ENCODE data around the gene KRTAP10-6.
"Not testable (repeated sequence)": the region's sequence is repeated elsewhere in the genome, so short reads cannot be mapped to it uniquely, and the experiment has no call there.

KRTAP10-6 gene

DNA sequence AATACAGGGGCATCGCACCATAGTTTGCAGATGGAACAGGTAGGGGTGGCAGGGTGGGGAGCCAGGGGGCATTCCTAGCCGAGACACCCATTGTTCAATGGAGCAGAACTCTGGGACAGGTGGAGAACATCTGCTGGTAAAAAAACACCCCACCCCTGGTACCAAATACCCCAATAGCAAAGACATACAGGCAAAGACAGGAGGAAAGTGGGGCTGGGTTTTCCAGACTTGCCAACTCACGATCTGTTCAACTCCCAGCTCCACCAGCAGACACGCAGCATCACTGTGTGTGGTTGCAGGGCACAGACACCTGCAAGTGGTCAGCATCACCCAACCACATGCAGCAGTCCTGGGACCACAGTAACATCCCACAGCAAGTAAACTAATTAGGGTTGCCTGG lies 19.2 kb upstream of the KRTAP10-6 start:
- H3K4me3 ChIP-seq (ENCODE audit: low read depth, low read length) = no peak overlapping the region
- DNase-seq (ENCODE audit: low read depth) = no peak
- no peak for TF ChIP-seq MYC (IDR thresholded peaks at IDR 0.05; ENCODE audit: low read depth, low read length)
- TF ChIP-seq, protein P1, sequence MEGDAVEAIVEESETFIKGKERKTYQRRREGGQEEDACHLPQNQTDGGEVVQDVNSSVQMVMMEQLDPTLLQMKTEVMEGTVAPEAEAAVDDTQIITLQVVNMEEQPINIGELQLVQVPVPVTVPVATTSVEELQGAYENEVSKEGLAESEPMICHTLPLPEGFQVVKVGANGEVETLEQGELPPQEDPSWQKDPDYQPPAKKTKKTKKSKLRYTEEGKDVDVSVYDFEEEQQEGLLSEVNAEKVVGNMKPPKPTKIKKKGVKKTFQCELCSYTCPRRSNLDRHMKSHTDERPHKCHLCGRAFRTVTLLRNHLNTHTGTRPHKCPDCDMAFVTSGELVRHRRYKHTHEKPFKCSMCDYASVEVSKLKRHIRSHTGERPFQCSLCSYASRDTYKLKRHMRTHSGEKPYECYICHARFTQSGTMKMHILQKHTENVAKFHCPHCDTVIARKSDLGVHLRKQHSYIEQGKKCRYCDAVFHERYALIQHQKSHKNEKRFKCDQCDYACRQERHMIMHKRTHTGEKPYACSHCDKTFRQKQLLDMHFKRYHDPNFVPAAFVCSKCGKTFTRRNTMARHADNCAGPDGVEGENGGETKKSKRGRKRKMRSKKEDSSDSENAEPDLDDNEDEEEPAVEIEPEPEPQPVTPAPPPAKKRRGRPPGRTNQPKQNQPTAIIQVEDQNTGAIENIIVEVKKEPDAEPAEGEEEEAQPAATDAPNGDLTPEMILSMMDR (IDR thresholded peaks at IDR 0.05; ENCODE audit: low read depth, low read length) = no peak
- TF ChIP-seq, protein P2, sequence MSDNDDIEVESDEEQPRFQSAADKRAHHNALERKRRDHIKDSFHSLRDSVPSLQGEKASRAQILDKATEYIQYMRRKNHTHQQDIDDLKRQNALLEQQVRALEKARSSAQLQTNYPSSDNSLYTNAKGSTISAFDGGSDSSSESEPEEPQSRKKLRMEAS (IDR thresholded peaks at IDR 0.05; ENCODE audit: low read depth, low read length) = no peak
- no peak for TF ChIP-seq POLR2A (IDR thresholded peaks at IDR 0.05; ENCODE audit: extremely low read depth, insufficient read length)

DNA sequence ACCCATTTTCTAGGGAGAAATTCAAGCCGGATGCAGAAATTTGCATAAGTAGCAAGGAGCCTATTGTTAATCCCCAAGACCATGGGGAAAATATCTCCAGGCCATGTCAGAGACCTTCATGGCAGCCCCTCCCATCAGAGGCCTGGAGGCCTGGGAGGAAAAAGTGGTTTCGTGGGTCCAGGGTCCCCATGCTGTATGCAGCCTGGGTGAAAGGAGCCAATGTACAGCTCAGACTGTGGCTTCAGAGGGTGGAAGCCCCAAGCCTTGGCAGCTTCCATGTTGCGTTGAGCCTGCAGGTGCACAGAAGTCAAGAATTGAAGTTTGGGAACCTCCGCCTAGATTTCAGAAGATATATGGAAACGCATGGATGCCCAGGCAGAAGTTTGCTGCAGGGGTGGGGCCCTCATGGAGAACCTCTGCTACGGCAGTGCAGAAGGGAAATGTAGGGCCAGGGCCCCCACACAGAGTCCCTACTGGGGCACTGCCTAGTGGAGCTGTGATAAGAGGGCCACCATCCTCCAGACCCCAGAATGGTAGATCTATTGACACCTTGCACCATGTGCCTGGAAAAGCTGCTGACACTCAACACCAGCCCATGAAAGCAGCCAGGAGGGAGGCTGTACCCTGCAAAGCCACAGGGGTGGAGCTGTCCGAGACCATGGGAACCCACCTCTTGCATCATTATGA lies 18.0 kb upstream of the KRTAP10-6 start:
- not testable (repeated sequence) for DNase-seq (ENCODE audit: low read depth); H3K4me3 ChIP-seq (ENCODE audit: low read depth, low read length)

DNA sequence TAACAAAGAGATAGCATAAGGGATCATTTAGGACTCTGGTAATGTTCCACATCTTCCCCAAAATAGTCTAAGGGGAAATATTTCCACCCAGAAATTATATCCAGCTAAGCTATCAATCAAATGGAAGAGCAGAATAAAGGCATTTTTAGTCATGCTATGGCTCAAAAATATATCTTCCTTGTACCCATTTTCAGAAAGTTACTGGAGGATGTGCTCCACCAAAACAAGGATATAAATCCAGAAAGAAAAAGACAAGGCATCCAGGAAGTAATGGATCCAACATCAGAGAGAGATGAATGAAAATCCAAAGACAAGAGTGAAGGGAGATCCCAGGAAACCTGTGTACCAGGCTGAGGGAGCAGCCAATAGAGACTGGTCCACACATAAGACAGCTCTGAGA lies 16.9 kb upstream of the KRTAP10-6 start:
- DNase-seq (ENCODE audit: low read depth) = no peak
- H3K4me3 ChIP-seq (ENCODE audit: low read depth, low read length) = no peak overlapping the region
- TF ChIP-seq, protein P1 (IDR thresholded peaks at IDR 0.05; ENCODE audit: low read depth, low read length) = no peak
- no peak for TF ChIP-seq POLR2A (IDR thresholded peaks at IDR 0.05; ENCODE audit: extremely low read depth, insufficient read length)

DNA sequence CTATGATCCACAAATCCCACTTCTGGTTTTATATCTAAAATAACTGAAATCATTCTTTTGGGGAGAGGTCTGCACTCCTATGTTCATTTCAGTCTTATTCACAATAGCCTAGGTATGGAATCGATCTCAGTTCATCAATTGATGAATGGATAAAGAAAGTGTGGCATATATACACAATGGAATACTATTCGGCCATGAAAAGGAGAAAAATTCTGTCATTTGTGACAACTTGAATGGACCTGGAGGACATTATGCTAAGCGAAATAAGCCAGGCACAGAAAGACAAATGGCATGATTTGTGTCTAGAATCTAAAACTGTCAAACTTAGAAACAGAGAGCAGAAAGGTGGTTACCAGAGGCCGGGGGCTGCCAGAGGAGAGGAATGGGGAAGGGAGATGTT lies 14.2 kb upstream of the KRTAP10-6 start:
- no peak overlapping the region for H3K4me3 ChIP-seq (ENCODE audit: low read depth, low read length)

DNA sequence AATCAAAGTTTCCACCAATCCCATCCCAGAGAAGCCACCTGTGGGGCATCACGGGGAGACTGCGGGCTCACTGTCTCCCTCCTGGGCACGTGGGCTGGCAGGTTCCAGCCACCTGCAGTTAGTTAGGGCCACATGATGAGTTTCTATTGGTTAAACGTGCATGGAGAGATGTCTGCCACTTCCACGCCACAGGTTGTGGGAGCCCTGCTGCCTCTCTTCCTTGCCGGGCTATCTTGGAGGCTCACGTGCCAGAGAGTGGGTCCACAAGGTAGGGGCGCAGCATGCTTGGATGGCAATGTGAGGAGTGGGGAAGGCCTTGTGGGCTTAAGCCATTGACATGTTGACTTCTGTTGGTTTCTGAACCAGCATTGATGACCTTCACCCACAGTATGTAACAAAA lies 11.6 kb upstream of the KRTAP10-6 start:
- DNase-seq (ENCODE audit: low read depth) = no peak
- TF ChIP-seq MYC (IDR thresholded peaks at IDR 0.05; ENCODE audit: low read depth, low read length) (no peak), POLR2A (IDR thresholded peaks at IDR 0.05; ENCODE audit: extremely low read depth, insufficient read length) (no peak)
- TF ChIP-seq, protein P1 (IDR thresholded peaks at IDR 0.05; ENCODE audit: low read depth, low read length) = no peak
- TF ChIP-seq, protein P2 (IDR thresholded peaks at IDR 0.05; ENCODE audit: low read depth, low read length) = no peak
- no peak overlapping the region for H3K4me3 ChIP-seq (ENCODE audit: low read depth, low read length)

More for the DNA sequence above, 14.2 kb upstream of the KRTAP10-6 start:
- no peak for DNase-seq (ENCODE audit: low read depth)
- TF ChIP-seq, protein P1 (IDR thresholded peaks at IDR 0.05; ENCODE audit: low read depth, low read length) = no peak
- TF ChIP-seq, protein P2 (IDR thresholded peaks at IDR 0.05; ENCODE audit: low read depth, low read length) = no peak
- no peak for TF ChIP-seq MYC (IDR thresholded peaks at IDR 0.05; ENCODE audit: low read depth, low read length)
- TF ChIP-seq POLR2A (IDR thresholded peaks at IDR 0.05; ENCODE audit: extremely low read depth, insufficient read length) = no peak

DNA sequence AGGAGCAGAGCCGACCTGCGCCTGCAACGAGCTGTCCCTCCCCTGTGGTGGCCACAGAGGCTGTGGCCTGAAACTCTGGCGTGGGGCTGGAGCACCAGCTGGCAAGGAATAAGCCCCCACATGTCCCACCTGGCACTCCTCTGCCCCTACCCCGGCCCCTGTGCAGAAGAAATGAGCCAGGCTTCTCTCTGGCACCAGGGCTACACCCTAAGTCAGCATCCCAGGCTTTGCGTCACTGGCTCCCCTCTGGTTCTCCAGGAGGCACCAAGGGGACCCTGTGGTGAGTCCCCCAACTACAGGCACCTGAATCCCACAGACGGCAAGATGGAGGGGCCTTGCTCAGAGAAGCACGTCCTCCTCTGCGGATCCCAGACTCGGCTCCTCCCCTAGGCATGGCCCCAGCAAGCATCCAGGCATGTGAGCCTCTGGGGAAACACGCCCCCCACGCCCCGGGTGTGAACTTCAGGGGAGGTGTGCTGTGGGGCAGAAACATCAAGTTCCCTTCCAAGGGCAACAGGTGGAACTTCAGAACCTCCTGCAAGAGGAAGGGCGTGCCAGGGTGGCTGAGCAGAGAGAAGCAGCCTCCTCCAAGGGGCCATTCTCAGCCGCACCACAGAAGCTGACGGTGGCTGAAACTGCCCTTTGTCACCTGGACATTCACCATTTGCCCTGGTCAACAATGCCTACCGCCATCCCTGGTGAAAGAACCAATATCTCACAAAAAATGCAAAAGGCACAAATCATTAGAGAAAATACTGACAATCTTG lies 11.0 kb upstream of the KRTAP10-6 start:
- TF ChIP-seq, protein P1 (IDR thresholded peaks at IDR 0.05; ENCODE audit: low read depth, low read length) = no peak
- TF ChIP-seq MYC (IDR thresholded peaks at IDR 0.05; ENCODE audit: low read depth, low read length) (no peak), POLR2A (IDR thresholded peaks at IDR 0.05; ENCODE audit: extremely low read depth, insufficient read length) (no peak)
- TF ChIP-seq, protein P2 (IDR thresholded peaks at IDR 0.05; ENCODE audit: low read depth, low read length) = no peak
- H3K4me3 ChIP-seq (ENCODE audit: low read depth, low read length) = no peak overlapping the region
- no peak for DNase-seq (ENCODE audit: low read depth)

All from NB4 (cell line).